ENCODE data around the gene TRMT10C. TPM values are rescaled to one million over a fixed set of nuclear protein-coding genes. Genes with fewer than 3 reads are reported as not detected.

Gene TRMT10C
- total RNA-seq = 10 to 100 TPM; 21.5 to 22.8 TPM

GRCh38 chr3:101561630-101562328, at the start of gene TRMT10C:
TSS of gene TRMT10C (plus strand) at chr3:101561868. CDS start at chr3:101564782, 2,914 bp downstream.
- H3K27ac ChIP-seq = peak within 1 kb of the TSS; percentile 87 to 90
- peaks cover 15% of the 10 kb centered on the region for H3K36me3 ChIP-seq
- no peaks in the 10 kb centered on the region for H3K9me3 ChIP-seq
- H3K4me3 ChIP-seq = peak within 1 kb of the TSS; percentile 64 to 85
- DNase-seq (ENCODE audit: low spot score) = peak; percentile 93
- H3K27me3 ChIP-seq = no peaks in the 10 kb centered on the region
- TF ChIP-seq CTCF (IDR thresholded peaks at IDR 0.05) = no peak
- H3K4me1 ChIP-seq = peaks cover 0 to 16% of the 10 kb centered on the region in 2 donors

- no peaks in the 10 kb centered on the region for H3K9me3 ChIP-seq
- no peaks in the 10 kb centered on the region for H3K27me3 ChIP-seq
- H3K27ac ChIP-seq = peak overlapping the region; percentile 93 to 98
- peaks cover 0 to 15% of the 10 kb centered on the region in 2 donors for H3K4me1 ChIP-seq
- no peak for TF ChIP-seq CTCF (IDR thresholded peaks at IDR 0.05)
- no peaks in the 10 kb centered on the region for H3K36me3 ChIP-seq
- DNase-seq (ENCODE audit: low spot score) = no peak
- H3K4me3 ChIP-seq = peak overlapping the region; percentile 86 to 88
Observed at GRCh38 chr3:101512396-101512645, 49.3 kb upstream of the TRMT10C start.

DNA sequence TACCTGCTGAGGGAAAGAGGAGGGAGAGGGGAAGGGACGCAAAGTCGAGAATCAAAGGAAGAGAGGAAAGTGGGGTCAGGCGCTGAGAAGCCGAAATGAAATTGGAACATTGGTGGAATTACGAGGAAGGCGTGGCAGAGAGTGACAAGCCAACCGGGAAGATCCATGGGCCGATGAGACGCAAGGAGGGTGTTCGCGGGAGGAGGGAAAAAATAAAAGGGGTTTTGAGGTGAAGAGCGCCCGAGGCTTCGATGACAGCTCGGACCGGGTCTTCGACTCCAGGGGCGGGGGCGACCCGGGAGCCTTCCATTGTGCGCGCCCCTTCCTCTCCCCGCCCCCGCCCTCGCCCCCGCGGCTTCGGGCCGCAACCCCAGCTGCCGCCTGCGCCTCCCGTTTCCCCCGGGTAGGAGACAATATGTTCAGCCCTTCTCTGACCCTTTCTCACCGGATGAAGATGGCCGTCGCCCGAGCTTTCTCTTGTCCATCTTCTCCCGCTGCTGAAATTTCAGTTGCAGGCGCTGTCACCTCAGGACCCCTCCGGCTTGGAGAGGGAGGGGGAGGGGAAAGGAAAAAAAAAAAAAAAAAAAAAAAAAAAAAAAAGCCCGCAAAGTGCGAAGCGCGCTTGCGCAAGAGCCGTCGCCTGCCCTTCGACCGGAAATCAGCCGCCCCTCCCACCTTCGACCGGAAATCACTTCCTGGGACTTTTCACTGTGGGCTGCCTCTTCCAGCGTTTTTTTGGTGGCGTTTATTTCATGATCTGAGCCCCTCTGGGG, 48.8 kb upstream of the TRMT10C start, which contains the start of gene SENP7:
Gene SENP7, minus strand, starts transcription at position 567 of the 773 bp plus-strand sequence. Its CDS starts 82 bp downstream, at position 485.
- peaks cover 0 to 15% of the 10 kb centered on the region in 2 donors for H3K4me1 ChIP-seq

GRCh38 chr3:101513419-101513986, 48.2 kb upstream of the TRMT10C start:
- Histone ChIP-seq H3K4me1 (peaks cover 0 to 15% of the 10 kb centered on the region in 2 donors), H3K27me3 (no peaks in the 10 kb centered on the region), H3K36me3 (no peaks in the 10 kb centered on the region), H3K9me3 (no peaks in the 10 kb centered on the region), H3K27ac (peak overlapping the region; percentile 93 to 98), H3K4me3 (peak overlapping the region; percentile 86 to 88)
- no peak for DNase-seq (ENCODE audit: low spot score)
- TF ChIP-seq CTCF (IDR thresholded peaks at IDR 0.05) = no peak

More for the DNA sequence above, 48.8 kb upstream of the TRMT10C start, which contains the start of gene SENP7:
- Histone ChIP-seq H3K27ac (peak within 1 kb of the TSS; percentile 93 to 98), H3K36me3 (no peaks in the 10 kb centered on the region), H3K9me3 (no peaks in the 10 kb centered on the region), H3K4me3 (peak within 1 kb of the TSS; percentile 86 to 88), H3K27me3 (no peaks in the 10 kb centered on the region)
- DNase-seq (ENCODE audit: low spot score) = peak; percentile 81
- no peak for TF ChIP-seq CTCF (IDR thresholded peaks at IDR 0.05)

DNA sequence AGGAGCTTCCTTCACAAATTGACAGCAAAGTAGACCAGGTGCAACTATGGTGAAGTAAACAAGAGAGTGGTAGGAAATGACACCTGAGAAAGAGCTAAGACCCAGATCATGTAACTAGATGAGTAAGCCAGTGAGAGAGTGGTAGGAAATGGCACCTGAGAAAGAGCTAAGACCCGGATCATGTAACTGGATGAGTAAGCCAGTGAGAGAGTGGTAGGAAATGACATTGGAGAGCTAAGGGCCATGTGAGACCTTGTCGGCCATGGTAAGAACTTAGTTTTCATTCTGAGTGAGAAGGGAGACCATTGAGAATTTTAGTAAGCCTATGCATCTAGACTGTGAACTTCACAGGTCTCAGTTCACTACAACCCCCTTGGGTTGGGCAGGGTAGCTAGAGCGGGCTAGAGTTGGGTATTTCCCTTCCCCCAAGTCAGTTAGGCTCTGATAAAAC, 43.2 kb upstream of the TRMT10C start:
- Histone ChIP-seq H3K27ac (no peak overlapping the region), H3K36me3 (no peaks in the 10 kb centered on the region), H3K4me1 (peaks cover 0 to 4% of the 10 kb centered on the region in 2 donors), H3K9me3 (no peaks in the 10 kb centered on the region), H3K27me3 (no peaks in the 10 kb centered on the region), H3K4me3 (no peak overlapping the region)
- no peak for TF ChIP-seq CTCF (IDR thresholded peaks at IDR 0.05)
- DNase-seq (ENCODE audit: low spot score) = no peak

All from right atrium auricular region (tissue), 2 donors.